Measurements from ENCODE around the gene RASGEF1B.
"Not testable (repeated sequence)": the region's sequence is repeated elsewhere in the genome, so short reads cannot be mapped to it uniquely, and the experiment has no call there.

The RASGEF1B gene

GRCh38 chr4:81431971-81432370, 39.7 kb downstream of the RASGEF1B start:
- no peak for DNase-seq (ENCODE audit: low read depth in 3 of 3)

- no peak for DNase-seq (ENCODE audit: low read depth in 3 of 3)
These were observed 42.1 kb downstream of the RASGEF1B start for GRCh38 chr4:81429607-81430006.

- DNase-seq (ENCODE audit: low read depth in 3 of 3) = no peak
These were observed 42.7 kb downstream of the RASGEF1B start for GRCh38 chr4:81429031-81429430.

- DNase-seq (ENCODE audit: low read depth in 3 of 3) = no peak
These were observed 43.7 kb downstream of the RASGEF1B start for GRCh38 chr4:81428002-81428401.

- no peak for DNase-seq (ENCODE audit: low read depth in 3 of 3)
These were observed 44.3 kb downstream of the RASGEF1B start for GRCh38 chr4:81427344-81427821.

GRCh38 chr4:81426770-81427289, 44.9 kb downstream of the RASGEF1B start:
- DNase-seq (ENCODE audit: low read depth in 3 of 3) = no peak

GRCh38 chr4:81424816-81425755, 46.6 kb downstream of the RASGEF1B start:
- no peak for DNase-seq (ENCODE audit: low read depth in 3 of 3)

GRCh38 chr4:81424336-81424735, 47.4 kb downstream of the RASGEF1B start:
- no peak for DNase-seq (ENCODE audit: low read depth in 3 of 3)

GRCh38 chr4:81422595-81422994, 49.1 kb downstream of the RASGEF1B start:
- no peak for DNase-seq (ENCODE audit: low read depth in 3 of 3)

GRCh38 chr4:81421346-81422218, 50.1 kb downstream of the RASGEF1B start:
- no peak for DNase-seq (ENCODE audit: low read depth in 3 of 3)

GRCh38 chr4:81418572-81418971, 53.1 kb downstream of the RASGEF1B start:
- no peak for DNase-seq (ENCODE audit: low read depth in 3 of 3)

- no peak for DNase-seq (ENCODE audit: low read depth in 3 of 3)
These were observed 58.7 kb downstream of the RASGEF1B start for GRCh38 chr4:81412946-81413495.

GRCh38 chr4:81410680-81411079, 61.0 kb downstream of the RASGEF1B start:
- no peak for DNase-seq (ENCODE audit: low read depth in 3 of 3)

GRCh38 chr4:81409836-81410235, 61.9 kb downstream of the RASGEF1B start:
- no peak for DNase-seq (ENCODE audit: low read depth in 3 of 3)

- DNase-seq (ENCODE audit: low read depth in 3 of 3) = no peak
These were observed 63.4 kb downstream of the RASGEF1B start for GRCh38 chr4:81408341-81408740.

- DNase-seq (ENCODE audit: low read depth in 3 of 3) = no peak
These were observed 64.0 kb downstream of the RASGEF1B start for GRCh38 chr4:81407726-81408125.

GRCh38 chr4:81406481-81406880, 65.2 kb downstream of the RASGEF1B start:
- not testable (repeated sequence) for DNase-seq (ENCODE audit: low read depth in 3 of 3)

GRCh38 chr4:81405900-81406401, 65.8 kb downstream of the RASGEF1B start:
- DNase-seq (ENCODE audit: low read depth in 3 of 3) = peak in 2 of 3 donors; percentile 6 to 55

GRCh38 chr4:81404741-81405140, 67.0 kb downstream of the RASGEF1B start:
- DNase-seq (ENCODE audit: low read depth in 3 of 3) = no peak

- DNase-seq (ENCODE audit: low read depth in 3 of 3) = no peak
These were observed 67.4 kb downstream of the RASGEF1B start for GRCh38 chr4:81404294-81404693.

GRCh38 chr4:81399306-81400086, 72.2 kb downstream of the RASGEF1B start:
- DNase-seq (ENCODE audit: low read depth in 3 of 3) = no peak

Data from stimulated activated CD4-positive, alpha-beta T cell treated with anti-CD3 and anti-CD28 coated beads, TNF-alpha, amount 100 ng/mL, for 48 hours (primary cell).